GM19240 (cell line): ENCODE measurements around the gene FBL.

Experiments
- DNase-seq: peaks from one replicate; pipeline ENCODE4 v3.0.0; 2011; ENCODE audit warnings: low spot score; ENCODE audit not compliant: insufficient read length

FBL gene

GRCh38 chr19:39796000-39796498 is 50.1 kb downstream of the FBL start:
- no peak for DNase-seq

- no peak for DNase-seq
Observed at GRCh38 chr19:39795001-39795400, 51.2 kb downstream of the FBL start.

- DNase-seq = peak; percentile 43
Observed at GRCh38 chr19:39792999-39793546, 53.1 kb downstream of the FBL start.

- no peak for DNase-seq
Observed at GRCh38 chr19:39788244-39788643, 57.9 kb downstream of the FBL start.
